ENCODE data around the gene ARHGDIB. TPM values are rescaled to one million over a fixed set of nuclear protein-coding genes. Genes with fewer than 3 reads are reported as not detected.

The ARHGDIB gene
- total and polyA plus RNA-seq, 2 experiments from 2014 or later = 0.89 TPM; not detected in 1

DNA sequence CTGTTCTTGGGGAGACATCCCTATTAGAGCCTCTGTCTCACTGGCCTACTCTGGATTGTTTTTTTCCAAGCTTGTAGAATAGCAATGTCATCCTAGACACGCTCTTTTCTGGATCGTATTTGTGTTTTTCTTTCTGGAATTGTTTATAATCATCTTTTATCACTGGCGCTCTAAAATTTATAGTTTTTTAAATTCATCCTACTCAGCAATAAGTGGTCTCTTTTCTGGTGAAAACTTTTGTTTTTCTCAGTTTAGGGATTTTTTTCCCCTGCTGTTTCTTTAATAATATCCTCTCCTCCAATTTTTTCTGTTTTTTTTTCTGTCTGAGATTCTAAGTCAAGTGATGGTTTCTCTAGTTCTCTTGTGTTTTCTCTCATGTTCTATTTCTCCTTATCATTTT is 36.6 kb upstream of the ARHGDIB start:
- Histone ChIP-seq H3K27me3 (ENCODE audit: insufficient read depth) (no peaks in the 10 kb centered on the region), H3K4me1 (ENCODE audit: insufficient read depth) (peaks cover 5% of the 10 kb centered on the region; the same call in 1 of the 2 replicates), H3K9me2 (ENCODE audit: insufficient read depth) (no peaks in the 10 kb centered on the region), H2AFZ (no peak overlapping the region), H3K36me3 (ENCODE audit: insufficient read depth) (no peaks in the 10 kb centered on the region), H4K20me1 (replicated peaks; ENCODE audit: insufficient read depth) (no peaks in the 10 kb centered on the region), H3K79me2 (replicated peaks; ENCODE audit: insufficient read depth) (no peaks in the 10 kb centered on the region), H3K4me2 (no peak overlapping the region), H3K4me3 (no peak overlapping the region), H3F3A (replicated peaks; ENCODE audit: low read depth) (no peaks in the 10 kb centered on the region), H3K27ac (ENCODE audit: low read depth) (no peak overlapping the region)
- TF ChIP-seq POLR2AphosphoS5 (IDR thresholded peaks at IDR 0.05; ENCODE audit: low read depth) = no peak
- TF ChIP-seq, protein P1, sequence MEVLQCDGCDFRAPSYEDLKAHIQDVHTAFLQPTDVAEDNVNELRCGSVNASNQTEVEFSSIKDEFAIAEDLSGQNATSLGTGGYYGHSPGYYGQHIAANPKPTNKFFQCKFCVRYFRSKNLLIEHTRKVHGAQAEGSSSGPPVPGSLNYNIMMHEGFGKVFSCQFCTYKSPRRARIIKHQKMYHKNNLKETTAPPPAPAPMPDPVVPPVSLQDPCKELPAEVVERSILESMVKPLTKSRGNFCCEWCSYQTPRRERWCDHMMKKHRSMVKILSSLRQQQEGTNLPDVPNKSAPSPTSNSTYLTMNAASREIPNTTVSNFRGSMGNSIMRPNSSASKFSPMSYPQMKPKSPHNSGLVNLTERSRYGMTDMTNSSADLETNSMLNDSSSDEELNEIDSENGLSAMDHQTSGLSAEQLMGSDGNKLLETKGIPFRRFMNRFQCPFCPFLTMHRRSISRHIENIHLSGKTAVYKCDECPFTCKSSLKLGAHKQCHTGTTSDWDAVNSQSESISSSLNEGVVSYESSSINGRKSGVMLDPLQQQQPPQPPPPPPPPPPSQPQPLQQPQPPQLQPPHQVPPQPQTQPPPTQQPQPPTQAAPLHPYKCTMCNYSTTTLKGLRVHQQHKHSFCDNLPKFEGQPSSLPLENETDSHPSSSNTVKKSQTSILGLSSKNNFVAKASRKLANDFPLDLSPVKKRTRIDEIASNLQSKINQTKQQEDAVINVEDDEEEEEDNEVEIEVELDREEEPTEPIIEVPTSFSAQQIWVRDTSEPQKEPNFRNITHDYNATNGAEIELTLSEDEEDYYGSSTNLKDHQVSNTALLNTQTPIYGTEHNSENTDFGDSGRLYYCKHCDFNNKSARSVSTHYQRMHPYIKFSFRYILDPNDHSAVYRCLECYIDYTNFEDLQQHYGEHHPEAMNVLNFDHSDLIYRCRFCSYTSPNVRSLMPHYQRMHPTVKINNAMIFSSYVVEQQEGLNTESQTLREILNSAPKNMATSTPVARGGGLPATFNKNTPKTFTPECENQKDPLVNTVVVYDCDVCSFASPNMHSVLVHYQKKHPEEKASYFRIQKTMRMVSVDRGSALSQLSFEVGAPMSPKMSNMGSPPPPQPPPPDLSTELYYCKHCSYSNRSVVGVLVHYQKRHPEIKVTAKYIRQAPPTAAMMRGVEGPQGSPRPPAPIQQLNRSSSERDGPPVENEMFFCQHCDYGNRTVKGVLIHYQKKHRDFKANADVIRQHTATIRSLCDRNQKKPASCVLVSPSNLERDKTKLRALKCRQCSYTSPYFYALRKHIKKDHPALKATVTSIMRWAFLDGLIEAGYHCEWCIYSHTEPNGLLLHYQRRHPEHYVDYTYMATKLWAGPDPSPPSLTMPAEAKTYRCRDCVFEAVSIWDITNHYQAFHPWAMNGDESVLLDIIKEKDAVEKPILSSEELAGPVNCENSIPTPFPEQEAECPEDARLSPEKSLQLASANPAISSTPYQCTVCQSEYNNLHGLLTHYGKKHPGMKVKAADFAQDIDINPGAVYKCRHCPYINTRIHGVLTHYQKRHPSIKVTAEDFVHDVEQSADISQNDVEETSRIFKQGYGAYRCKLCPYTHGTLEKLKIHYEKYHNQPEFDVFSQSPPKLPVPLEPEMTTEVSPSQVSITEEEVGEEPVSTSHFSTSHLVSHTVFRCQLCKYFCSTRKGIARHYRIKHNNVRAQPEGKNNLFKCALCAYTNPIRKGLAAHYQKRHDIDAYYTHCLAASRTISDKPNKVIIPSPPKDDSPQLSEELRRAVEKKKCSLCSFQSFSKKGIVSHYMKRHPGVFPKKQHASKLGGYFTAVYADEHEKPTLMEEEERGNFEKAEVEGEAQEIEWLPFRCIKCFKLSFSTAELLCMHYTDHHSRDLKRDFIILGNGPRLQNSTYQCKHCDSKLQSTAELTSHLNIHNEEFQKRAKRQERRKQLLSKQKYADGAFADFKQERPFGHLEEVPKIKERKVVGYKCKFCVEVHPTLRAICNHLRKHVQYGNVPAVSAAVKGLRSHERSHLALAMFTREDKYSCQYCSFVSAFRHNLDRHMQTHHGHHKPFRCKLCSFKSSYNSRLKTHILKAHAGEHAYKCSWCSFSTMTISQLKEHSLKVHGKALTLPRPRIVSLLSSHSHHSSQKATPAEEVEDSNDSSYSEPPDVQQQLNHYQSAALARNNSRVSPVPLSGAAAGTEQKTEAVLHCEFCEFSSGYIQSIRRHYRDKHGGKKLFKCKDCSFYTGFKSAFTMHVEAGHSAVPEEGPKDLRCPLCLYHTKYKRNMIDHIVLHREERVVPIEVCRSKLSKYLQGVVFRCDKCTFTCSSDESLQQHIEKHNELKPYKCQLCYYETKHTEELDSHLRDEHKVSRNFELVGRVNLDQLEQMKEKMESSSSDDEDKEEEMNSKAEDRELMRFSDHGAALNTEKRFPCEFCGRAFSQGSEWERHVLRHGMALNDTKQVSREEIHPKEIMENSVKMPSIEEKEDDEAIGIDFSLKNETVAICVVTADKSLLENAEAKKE (CRISPR knock-in tag; IDR thresholded peaks at IDR 0.05) = no peak
- TF ChIP-seq, protein P2, sequence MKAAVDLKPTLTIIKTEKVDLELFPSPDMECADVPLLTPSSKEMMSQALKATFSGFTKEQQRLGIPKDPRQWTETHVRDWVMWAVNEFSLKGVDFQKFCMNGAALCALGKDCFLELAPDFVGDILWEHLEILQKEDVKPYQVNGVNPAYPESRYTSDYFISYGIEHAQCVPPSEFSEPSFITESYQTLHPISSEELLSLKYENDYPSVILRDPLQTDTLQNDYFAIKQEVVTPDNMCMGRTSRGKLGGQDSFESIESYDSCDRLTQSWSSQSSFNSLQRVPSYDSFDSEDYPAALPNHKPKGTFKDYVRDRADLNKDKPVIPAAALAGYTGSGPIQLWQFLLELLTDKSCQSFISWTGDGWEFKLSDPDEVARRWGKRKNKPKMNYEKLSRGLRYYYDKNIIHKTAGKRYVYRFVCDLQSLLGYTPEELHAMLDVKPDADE (IDR thresholded peaks at IDR 0.05) = no peak
- no peak for TF ChIP-seq STAT1 (IDR thresholded peaks at IDR 0.05; ENCODE audit: unreplicated experiment)
- no peak for TF ChIP-seq REST (IDR thresholded peaks at IDR 0.05; ENCODE audit: unreplicated experiment)
- no peak for TF ChIP-seq ZNF114 (CRISPR knock-in tag; IDR thresholded peaks at IDR 0.05)
- no peak for TF ChIP-seq CREB1 (CRISPR knock-in tag; IDR thresholded peaks at IDR 0.05; ENCODE audit: low read depth)
- no peak for TF ChIP-seq EZH2phosphoT487 (IDR thresholded peaks at IDR 0.05; ENCODE audit: unreplicated experiment)
- TF ChIP-seq EZH2 (IDR thresholded peaks at IDR 0.05; ENCODE audit: low read depth, unreplicated experiment) = no peak
- no peak for TF ChIP-seq ZNF331 (CRISPR knock-in tag; IDR thresholded peaks at IDR 0.05; ENCODE audit: low read depth)
- no peak for TF ChIP-seq NANOG (IDR thresholded peaks at IDR 0.05; ENCODE audit: borderline replicate concordance)
- no peak for TF ChIP-seq CTCF (conservative IDR thresholded peaks at IDR 0.05; ENCODE audit: low read depth in 2 of 2)
- no peaks in the 10 kb centered on the region for H3K27me3 Mint-ChIP-seq (ENCODE audit: insufficient read depth, low read depth, poor library complexity)
- no peaks in the 10 kb centered on the region for H3K9me3 Mint-ChIP-seq
- H3K4me1 Mint-ChIP-seq = peaks cover 11% of the 10 kb centered on the region; the same call in 2 of the 3 replicates
- ATAC-seq (no peak), DNase-seq (ENCODE audit: low spot score) (no peak)
- H3K36me3 Mint-ChIP-seq (ENCODE audit: low read depth) = no peaks in the 10 kb centered on the region
- no peak overlapping the region for H3K4me3 Mint-ChIP-seq
- no peak overlapping the region for H3K27ac Mint-ChIP-seq
